Retinal pigment epithelial cell (primary cell): ENCODE data around the gene PPHLN1.
"Not testable (repeated sequence)": the region's sequence is repeated elsewhere in the genome, so short reads cannot be mapped to it uniquely, and the experiment has no call there.

Experiments
- DNase-seq: peaks from one replicate; pipeline ENCODE4 v3.0.0-alpha.2; 2010; ENCODE audit warnings: low read depth
- H3K4me3 ChIP-seq: 2 replicates; pipeline ENCODE4 v1.5.1; 2011; ENCODE audit warnings: mild to moderate bottlenecking, low read length, control low read depth, moderate library complexity
- CTCF ChIP-seq: conservative IDR thresholded peaks from 2 replicates; pipeline ENCODE4 v1.5.1; 2011; ENCODE audit warnings: low read depth, low read length, control low read depth, inconsistent platforms

The PPHLN1 gene

GRCh38 chr12:42336286-42336685, 10.3 kb downstream of the PPHLN1 start:
- no peak for TF ChIP-seq CTCF
- DNase-seq: no peak
- no peak overlapping the region for H3K4me3 ChIP-seq

- TF ChIP-seq CTCF: no peak
- no peak for DNase-seq
- no peak overlapping the region for H3K4me3 ChIP-seq
Measured at GRCh38 chr12:42338280-42338679, 12.3 kb downstream of the PPHLN1 start.

- no peak overlapping the region for H3K4me3 ChIP-seq
- TF ChIP-seq CTCF: no peak
- no peak for DNase-seq
Measured at GRCh38 chr12:42342028-42342427, 16.1 kb downstream of the PPHLN1 start.

GRCh38 chr12:42343721-42344120, 17.8 kb downstream of the PPHLN1 start:
- DNase-seq: no peak
- TF ChIP-seq CTCF: no peak
- H3K4me3 ChIP-seq: no peak overlapping the region

GRCh38 chr12:42346403-42347002, 20.5 kb downstream of the PPHLN1 start:
- no peak overlapping the region for H3K4me3 ChIP-seq
- no peak for DNase-seq
- no peak for TF ChIP-seq CTCF

GRCh38 chr12:42349119-42350020, 23.4 kb downstream of the PPHLN1 start:
- not testable (repeated sequence) for DNase-seq, H3K4me3 ChIP-seq

DNA sequence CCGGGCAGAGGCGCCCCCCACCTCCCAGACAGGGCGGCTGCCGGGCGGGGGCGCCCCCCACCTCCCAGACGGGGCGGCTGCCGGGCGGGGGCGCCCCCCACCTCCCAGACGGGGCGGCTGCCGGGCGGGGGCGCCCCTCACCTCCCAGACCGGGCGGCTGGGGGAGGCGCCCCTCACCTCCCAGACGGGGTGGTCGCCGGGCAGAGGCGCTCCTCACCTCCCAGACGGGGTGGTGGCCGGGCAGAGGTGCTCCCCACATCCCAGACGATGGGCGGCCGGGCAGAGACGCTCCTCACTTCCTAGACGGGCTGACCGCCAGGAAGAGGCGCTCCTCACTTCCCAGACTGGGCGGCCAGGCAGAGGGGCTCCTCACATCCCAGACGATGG, 24.0 kb downstream of the PPHLN1 start:
- not testable (repeated sequence) for DNase-seq, H3K4me3 ChIP-seq

DNA sequence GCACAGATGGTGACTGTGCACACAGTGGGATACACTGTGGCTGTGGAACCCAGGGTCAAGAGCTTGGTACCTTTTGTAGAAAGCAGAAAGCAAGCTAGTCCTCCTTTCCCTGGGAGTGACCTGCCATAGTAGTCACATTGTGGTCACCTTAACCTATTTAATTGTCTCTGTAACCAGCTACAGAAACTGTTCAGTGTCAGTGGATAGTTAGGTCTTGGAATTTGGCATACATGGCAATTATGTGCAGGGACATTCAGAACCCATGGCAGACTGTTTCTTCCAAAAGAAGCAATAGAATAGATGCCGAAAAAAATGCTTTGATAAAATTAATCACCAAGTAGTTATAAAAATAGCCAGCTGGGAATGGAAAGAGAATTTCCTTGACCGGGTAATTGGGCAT, 30.4 kb downstream of the PPHLN1 start:
- H3K4me3 ChIP-seq: no peak overlapping the region
- DNase-seq: no peak
- TF ChIP-seq CTCF: no peak
